Cardiac muscle cell (in vitro differentiated cells and primary cell): Measurements from ENCODE around the gene ADH6. TPM values are rescaled to one million over a fixed set of nuclear protein-coding genes. Genes with fewer than 3 reads are reported as not detected.

Source experiments
- DNase-seq, 2 donors: peaks; one replicate each; pipeline versions ENCODE4 v3.0.0 to v3.0.0-alpha.2; 2010 to 2017; ENCODE audit warnings: low read depth in 1 of 2, low spot score in 1 of 2
- H3K27ac ChIP-seq: fragments of 200-600 bp; sonication (generic); 2 replicates; pipeline ENCODE4 v1.5.1; 2016
- H3K27me3 ChIP-seq: fragments of 200-600 bp; sonication (generic); 2 replicates; pipeline ENCODE4 v1.6.0; 2016; ENCODE audit warnings: control low read depth
- H3K36me3 ChIP-seq: fragments of 200-600 bp; sonication (generic); 2 replicates; pipeline ENCODE4 v1.5.1; 2016; ENCODE audit warnings: control low read depth
- H3K4me1 ChIP-seq: fragments of 200-600 bp; sonication (generic); 2 replicates; pipeline ENCODE4 v1.8.1; 2017; ENCODE audit warnings: low read depth, mild to moderate bottlenecking, mixed run types
- H3K4me3 ChIP-seq: fragments of 200-600 bp; sonication (generic); 2 replicates; pipeline ENCODE4 v1.5.1; 2016; ENCODE audit warnings: mild to moderate bottlenecking
- H3K9me3 ChIP-seq: fragments of 200-600 bp; sonication (generic); 2 replicates; pipeline ENCODE4 v1.5.1; 2017; ENCODE audit warnings: low read depth, mild to moderate bottlenecking, control low read depth
- polyA plus RNA-seq: library from polyadenylated mRNA; unstranded; fragments of >200 nt; fragmentation: Nextera tagmentation; extraction: Ambion mirVana; gene quantifications from 2 replicates; pipeline ENCODE4 v1.2.1, GENCODE V29; 2016
- total RNA-seq: library from RNA; depleted of rRNA; stranded (reverse); fragments of >200 nt; gene quantifications from 2 replicates; pipeline ENCODE4 v1.2.3, GENCODE V29; 2016
- TF ChIP-seq, protein P1 (sequence below): IDR thresholded peaks from 2 replicates; pipeline ENCODE4 v1.5.1; 2012; ENCODE audit warnings: low read depth, mild to moderate bottlenecking, low read length

The ADH6 gene
- total and polyA plus RNA-seq, 2 experiments from 2014 or later: 0.72 TPM; not detected in 1

DNA sequence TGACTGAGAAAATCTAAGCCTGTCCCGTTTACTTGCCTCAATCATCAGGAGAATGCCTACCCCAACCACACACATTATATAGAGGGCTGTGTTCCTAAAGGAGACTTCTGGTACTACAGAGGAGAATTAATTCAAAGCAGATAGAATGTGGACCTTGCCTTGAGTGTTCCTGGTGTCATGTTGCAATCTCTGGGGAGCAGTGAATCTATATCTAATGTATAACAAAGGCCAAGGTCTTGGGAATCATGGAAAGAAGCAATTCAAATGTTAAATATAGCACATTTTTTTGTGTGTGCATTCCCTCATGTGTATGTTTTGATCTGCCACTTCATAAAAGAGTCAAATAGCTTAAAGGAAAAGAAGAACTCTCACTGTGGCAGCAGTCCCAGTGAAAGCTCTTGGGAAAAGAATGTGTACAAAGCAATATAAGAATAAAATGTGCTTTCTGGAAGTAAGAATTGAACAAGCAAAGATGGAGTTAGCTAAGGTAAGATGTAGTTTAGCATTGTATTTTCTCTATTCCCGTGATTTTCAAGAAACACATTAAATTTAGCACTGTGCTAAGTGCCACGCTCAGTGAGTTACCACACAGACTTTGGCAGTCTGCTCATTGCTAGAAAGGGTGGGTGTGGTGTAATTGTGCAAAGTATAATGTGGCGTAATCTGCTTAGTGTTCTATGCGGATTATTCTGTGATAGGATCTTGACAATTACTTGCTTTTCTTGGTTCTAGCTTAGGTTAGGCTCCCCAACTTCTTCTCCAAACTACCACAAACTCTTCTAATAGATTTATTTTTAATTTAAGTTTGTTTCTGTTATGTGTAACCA is 13.7 kb downstream of the ADH6 start:
- H3K27ac ChIP-seq: no peak overlapping the region

DNA sequence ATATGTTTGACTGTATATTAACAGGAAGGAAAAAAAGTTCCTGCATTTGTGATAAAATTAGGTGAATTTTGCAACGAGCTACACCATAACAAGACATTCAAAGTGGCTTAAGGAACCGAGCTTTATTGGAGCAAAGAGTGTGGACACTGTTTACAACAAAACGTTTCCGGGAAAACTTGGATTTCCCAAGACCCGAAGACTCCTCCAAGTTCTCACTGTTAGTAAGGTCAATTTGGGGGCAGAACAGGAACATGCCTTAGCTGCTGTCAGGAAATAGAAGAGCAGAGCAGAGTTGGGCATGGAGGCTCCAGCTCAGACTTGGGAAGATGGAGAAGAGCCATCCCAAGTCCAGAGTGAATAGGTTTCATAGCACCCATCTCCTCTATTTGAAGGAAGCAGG is 16.5 kb downstream of the ADH6 start:
- peak in 1 of 2 donors; percentile 96 for DNase-seq
- H3K9me3 ChIP-seq: no peaks in the 10 kb centered on the region
- H3K36me3 ChIP-seq: no peaks in the 10 kb centered on the region
- no peak overlapping the region for H3K4me3 ChIP-seq
- H3K27me3 ChIP-seq: no peaks in the 10 kb centered on the region
- TF ChIP-seq, protein P1, sequence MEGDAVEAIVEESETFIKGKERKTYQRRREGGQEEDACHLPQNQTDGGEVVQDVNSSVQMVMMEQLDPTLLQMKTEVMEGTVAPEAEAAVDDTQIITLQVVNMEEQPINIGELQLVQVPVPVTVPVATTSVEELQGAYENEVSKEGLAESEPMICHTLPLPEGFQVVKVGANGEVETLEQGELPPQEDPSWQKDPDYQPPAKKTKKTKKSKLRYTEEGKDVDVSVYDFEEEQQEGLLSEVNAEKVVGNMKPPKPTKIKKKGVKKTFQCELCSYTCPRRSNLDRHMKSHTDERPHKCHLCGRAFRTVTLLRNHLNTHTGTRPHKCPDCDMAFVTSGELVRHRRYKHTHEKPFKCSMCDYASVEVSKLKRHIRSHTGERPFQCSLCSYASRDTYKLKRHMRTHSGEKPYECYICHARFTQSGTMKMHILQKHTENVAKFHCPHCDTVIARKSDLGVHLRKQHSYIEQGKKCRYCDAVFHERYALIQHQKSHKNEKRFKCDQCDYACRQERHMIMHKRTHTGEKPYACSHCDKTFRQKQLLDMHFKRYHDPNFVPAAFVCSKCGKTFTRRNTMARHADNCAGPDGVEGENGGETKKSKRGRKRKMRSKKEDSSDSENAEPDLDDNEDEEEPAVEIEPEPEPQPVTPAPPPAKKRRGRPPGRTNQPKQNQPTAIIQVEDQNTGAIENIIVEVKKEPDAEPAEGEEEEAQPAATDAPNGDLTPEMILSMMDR: no peak
- H3K27ac ChIP-seq: no peak overlapping the region
- H3K4me1 ChIP-seq: no peaks in the 10 kb centered on the region

More for the DNA sequence above, 13.7 kb downstream of the ADH6 start:
- Histone ChIP-seq H3K4me3 (no peak overlapping the region), H3K27me3 (no peaks in the 10 kb centered on the region), H3K4me1 (no peaks in the 10 kb centered on the region), H3K36me3 (no peaks in the 10 kb centered on the region), H3K9me3 (no peaks in the 10 kb centered on the region)
- DNase-seq: peak; percentile 18 to 89
- TF ChIP-seq, protein P1: peak; percentile 10

DNA sequence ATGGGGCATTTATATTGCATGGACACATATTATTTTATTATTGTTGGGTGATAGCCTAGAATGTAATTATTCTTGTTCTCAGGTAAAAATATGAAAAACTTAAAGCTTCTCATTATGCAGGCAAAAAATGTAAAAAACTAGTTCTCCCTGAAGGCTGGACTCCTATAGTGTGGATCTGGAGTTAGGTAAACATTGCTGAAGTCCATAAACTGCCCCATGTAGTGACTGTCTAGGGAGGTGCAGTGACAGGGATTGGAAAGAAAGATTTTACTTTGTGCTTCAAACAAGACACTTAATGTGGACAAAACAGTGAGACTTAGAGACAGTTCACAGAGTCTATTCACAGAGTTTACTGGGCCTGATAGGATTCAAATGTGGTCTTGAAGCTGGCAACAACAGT is 17.0 kb downstream of the ADH6 start:
- TF ChIP-seq, protein P1: no peak
- no peaks in the 10 kb centered on the region for H3K4me1 ChIP-seq
- no peaks in the 10 kb centered on the region for H3K9me3 ChIP-seq
- no peaks in the 10 kb centered on the region for H3K36me3 ChIP-seq
- H3K4me3 ChIP-seq: no peak overlapping the region
- H3K27me3 ChIP-seq: no peaks in the 10 kb centered on the region
- no peak for DNase-seq
- H3K27ac ChIP-seq: no peak overlapping the region

DNA sequence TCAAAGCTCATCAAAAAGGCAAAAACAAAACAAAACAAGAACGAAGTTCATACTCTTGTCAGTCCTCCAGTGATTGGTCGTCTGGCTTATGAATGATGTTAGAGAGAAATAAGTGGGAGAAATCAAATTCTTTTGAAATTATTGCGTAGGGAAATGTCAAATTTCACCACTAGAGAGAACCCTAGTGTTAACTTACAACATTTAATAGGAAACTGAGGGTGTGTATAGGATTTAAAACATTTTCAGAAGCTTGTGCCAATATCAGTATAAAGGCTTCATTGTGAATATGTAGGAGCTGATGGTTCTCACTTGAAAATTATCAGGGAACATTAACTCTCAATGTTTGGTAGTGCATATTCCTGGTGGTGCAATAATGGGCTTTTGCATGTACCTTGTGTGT is 17.4 kb downstream of the ADH6 start:
- TF ChIP-seq, protein P1: peak; percentile 47
- no peaks in the 10 kb centered on the region for H3K9me3 ChIP-seq
- no peaks in the 10 kb centered on the region for H3K27me3 ChIP-seq
- no peak overlapping the region for H3K4me3 ChIP-seq
- peak in 1 of 2 donors; percentile 85 for DNase-seq
- H3K4me1 ChIP-seq: no peaks in the 10 kb centered on the region
- no peak overlapping the region for H3K27ac ChIP-seq
- no peaks in the 10 kb centered on the region for H3K36me3 ChIP-seq

DNA sequence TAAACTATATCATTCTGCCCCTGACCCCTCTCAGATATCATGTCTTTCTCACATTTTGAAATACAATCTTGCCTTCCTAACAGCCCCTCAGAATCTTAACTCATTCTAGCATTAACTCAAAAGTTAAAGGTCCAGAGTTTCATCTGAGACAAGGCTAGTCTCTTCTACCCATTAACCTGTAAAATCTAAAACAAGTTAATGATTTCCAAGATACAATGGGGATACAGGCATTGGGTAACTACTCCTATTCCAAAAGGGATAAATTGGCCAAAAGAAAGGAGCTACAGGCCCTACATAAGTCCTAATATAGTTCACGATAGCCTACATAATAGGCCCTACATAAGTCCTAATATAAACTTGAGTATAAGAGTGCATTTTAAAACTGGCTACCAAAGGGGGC is 18.9 kb downstream of the ADH6 start:
- Histone ChIP-seq H3K4me3 (no peak overlapping the region), H3K4me1 (no peaks in the 10 kb centered on the region), H3K27me3 (no peaks in the 10 kb centered on the region), H3K9me3 (no peaks in the 10 kb centered on the region), H3K36me3 (no peaks in the 10 kb centered on the region), H3K27ac (no peak overlapping the region)
- TF ChIP-seq, protein P1: no peak
- no peak for DNase-seq
